Lung (tissue), 12 donors: ENCODE measurements around the gene ARHGAP15. TPM values are rescaled to one million over a fixed set of nuclear protein-coding genes. Genes with fewer than 3 reads are reported as not detected.

Experiments
- ATAC-seq: fragments of 200-7000 bp; cut with Tn5 transposase; one replicate; pipeline ENCODE4 v1.9.1; 2020; ENCODE audit warnings: moderate number of reproducible peaks; ENCODE audit not compliant: insufficient read depth, low FRiP score
- DNase-seq, 3 donors: peaks; one replicate each; pipeline ENCODE4 v3.0.0-alpha.2; 2013 to 2017
- H3K27ac ChIP-seq, 2 donors: one replicate each; pipeline ENCODE4 v1.5.1; 2013; ENCODE audit warnings: mild to moderate bottlenecking in 2 of 2, moderate library complexity in 2 of 2, control low read depth in 1 of 2, inconsistent platforms in 1 of 2, low read depth in 1 of 2, low read length in 1 of 2
- H3K27me3 ChIP-seq, 3 donors: one replicate each; pipeline ENCODE4 v1.5.1; 2013; ENCODE audit warnings: low read length in 2 of 3; ENCODE audit not compliant: control insufficient read depth in 3 of 3, insufficient read depth in 3 of 3
- H3K36me3 ChIP-seq, 4 donors: one replicate each; pipeline ENCODE4 v1.5.1; 2013; ENCODE audit warnings: low read length in 4 of 4, mild to moderate bottlenecking in 1 of 4, moderate library complexity in 1 of 4; ENCODE audit not compliant: control insufficient read depth in 4 of 4, insufficient read depth in 4 of 4
- H3K4me1 ChIP-seq, 5 donors: one replicate each; pipeline ENCODE4 v1.5.1; 2013; ENCODE audit warnings: low read length in 5 of 5, mild to moderate bottlenecking in 2 of 5, moderate library complexity in 1 of 5; ENCODE audit not compliant: control insufficient read depth in 5 of 5, insufficient read depth in 5 of 5
- H3K4me3 ChIP-seq: one replicate; pipeline ENCODE4 v1.5.1; 2013; ENCODE audit warnings: mild to moderate bottlenecking, control low read depth, moderate library complexity
- H3K9ac ChIP-seq, 2 donors: one replicate each; pipeline ENCODE4 v1.5.1; 2013; ENCODE audit warnings: low read length in 2 of 2, control low read depth in 1 of 2; ENCODE audit not compliant: insufficient read depth in 1 of 2
- H3K9me3 ChIP-seq, 4 donors: one replicate each; pipeline ENCODE4 v1.5.1; 2013; ENCODE audit warnings: low read length in 3 of 4, mild to moderate bottlenecking in 1 of 4, moderate library complexity in 1 of 4; ENCODE audit not compliant: control insufficient read depth in 4 of 4, insufficient read depth in 3 of 4
- CTCF ChIP-seq: IDR thresholded peaks from 2 replicates; pipeline ENCODE4 v1.5.1; 2012; ENCODE audit warnings: mild to moderate bottlenecking; ENCODE audit errors: control extremely low read depth, extremely low read depth
- WGBS, 2 donors: extraction: QIAGEN DNeasy Blood & Tissue Kit; methylation state at CpG; one replicate each; pipeline ENCODE4 v1.1.7; 2013; 5-methylcytosine and 5-hydroxymethylcytosine counted together
- polyA plus RNA-seq, 2 donors: library from polyadenylated mRNA; stranded (reverse); fragments of 200-250 nt; gene quantifications; one replicate each; pipeline ENCODE4 v1.2.1, GENCODE V29; 2013
- total RNA-seq, 2 donors: library from RNA; depleted of rRNA in 1 of 2; stranded (reverse); fragments of >200 nt in 1 of 2; gene quantifications; one replicate each; pipeline ENCODE4 v1.2.1, GENCODE V29; 2014 to 2021
- donor health status: control.
- donor health status: control.
- donor health status: Bipolar disorder and iron deficiency.
- donor health status: healthy.
- donor health status: DM: yes; HTN: yes; CAD: no.

ARHGAP15 gene
- total and polyA plus RNA-seq, 4 donors, result 5.9 to 74.3 (median 13.2) TPM

- Histone ChIP-seq H3K9ac (no peak overlapping the region), H3K36me3 (peaks cover 0 to 11% (median under 1%) of the 10 kb centered on the region in 4 donors), H3K27me3 (no peaks in the 10 kb centered on the region), H3K4me3 (no peak overlapping the region), H3K9me3 (no peaks in the 10 kb centered on the region), H3K27ac (no peak overlapping the region), H3K4me1 (peaks cover 0 to 17% (median 0%) of the 10 kb centered on the region in 5 donors)
- TF ChIP-seq CTCF, result no peak
- ATAC-seq (no peak), DNase-seq (peak in 2 of 3 donors; percentile 77 to 91)
- WGBS, 2 donors, result 42 to 63% methylated on average over 2 of the region's 2 CpGs
Observed at GRCh38 chr2:143491131-143491530, 361.9 kb downstream of the ARHGAP15 start.

GRCh38 chr2:143493339-143493738 is 364.1 kb downstream of the ARHGAP15 start:
- H3K4me3 ChIP-seq, result no peak overlapping the region
- WGBS, 2 donors, result 94 to 95% methylated on average over 1 of the region's 1 CpG
- no peaks in the 10 kb centered on the region for H3K27me3 ChIP-seq
- ATAC-seq, result no peak
- DNase-seq, result no peak
- H3K4me1 ChIP-seq, result peaks cover 0 to 24% (median 0%) of the 10 kb centered on the region in 5 donors
- no peaks in the 10 kb centered on the region for H3K9me3 ChIP-seq
- no peak for TF ChIP-seq CTCF
- no peak overlapping the region for H3K9ac ChIP-seq
- no peak overlapping the region for H3K27ac ChIP-seq
- H3K36me3 ChIP-seq, result peaks cover 0 to 11% (median under 1%) of the 10 kb centered on the region in 4 donors

DNA sequence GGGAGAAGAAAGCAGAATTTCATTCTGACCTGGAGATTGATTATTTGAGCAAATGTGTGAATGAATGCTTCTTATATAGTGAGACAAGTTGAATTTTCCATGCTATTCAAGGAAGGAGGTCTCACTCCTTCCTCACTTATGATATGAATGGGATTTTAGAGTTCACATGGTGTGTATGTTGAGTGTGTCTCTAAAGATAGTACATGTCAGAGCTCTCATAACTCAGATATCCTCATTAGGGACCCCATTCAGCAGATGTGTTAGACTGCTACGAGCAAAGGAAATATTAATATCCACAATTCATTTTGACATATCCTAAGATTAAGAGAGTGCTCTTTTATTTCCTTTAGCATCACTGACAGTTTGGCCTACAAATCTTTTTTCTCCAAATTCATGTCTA is 368.5 kb downstream of the ARHGAP15 start:
- WGBS, 2 donors, result 66 to 67% methylated on average over 1 of the region's 1 CpG
- Histone ChIP-seq H3K27ac (no peak overlapping the region), H3K9me3 (no peaks in the 10 kb centered on the region), H3K9ac (no peak overlapping the region), H3K36me3 (peaks cover 0 to 11% (median under 1%) of the 10 kb centered on the region in 4 donors), H3K4me1 (peaks cover 0 to 39% (median 4%) of the 10 kb centered on the region in 5 donors), H3K4me3 (no peak overlapping the region), H3K27me3 (no peaks in the 10 kb centered on the region)
- no peak for TF ChIP-seq CTCF
- no peak for DNase-seq
- no peak for ATAC-seq

- H3K9me3 ChIP-seq, result no peaks in the 10 kb centered on the region
- H3K4me3 ChIP-seq, result no peak overlapping the region
- H3K27ac ChIP-seq, result no peak overlapping the region
- DNase-seq, result peak; percentile 58 to 83 (median 72)
- TF ChIP-seq CTCF, result no peak
- H3K27me3 ChIP-seq, result no peaks in the 10 kb centered on the region
- H3K4me1 ChIP-seq, result peaks cover 0 to 39% (median 4%) of the 10 kb centered on the region in 5 donors
- H3K9ac ChIP-seq, result no peak overlapping the region
- 63 to 79% methylated on average over 1 of the region's 1 CpG for WGBS, 2 donors
- peaks cover 0 to 9% (median under 1%) of the 10 kb centered on the region in 4 donors for H3K36me3 ChIP-seq
- no peak for ATAC-seq
Observed at GRCh38 chr2:143498496-143498895, 369.3 kb downstream of the ARHGAP15 start.
